Activated T-cell treated with anti-CD3 and anti-CD28 coated beads, Interleukin-2, amount 50 U/mL, for 1 hour (primary cell): ENCODE measurements around the gene ATP5MC2.
A peak's percentile ranks its signal among the peaks of the same experiment; 100 is the strongest.
"Not testable (repeated sequence)": the region's sequence is repeated elsewhere in the genome, so short reads cannot be mapped to it uniquely, and the experiment has no call there.

Source experiments
- DNase-seq: peaks from one replicate; pipeline ENCODE4 v3.0.0-alpha.2; 2020

Gene ATP5MC2

DNA sequence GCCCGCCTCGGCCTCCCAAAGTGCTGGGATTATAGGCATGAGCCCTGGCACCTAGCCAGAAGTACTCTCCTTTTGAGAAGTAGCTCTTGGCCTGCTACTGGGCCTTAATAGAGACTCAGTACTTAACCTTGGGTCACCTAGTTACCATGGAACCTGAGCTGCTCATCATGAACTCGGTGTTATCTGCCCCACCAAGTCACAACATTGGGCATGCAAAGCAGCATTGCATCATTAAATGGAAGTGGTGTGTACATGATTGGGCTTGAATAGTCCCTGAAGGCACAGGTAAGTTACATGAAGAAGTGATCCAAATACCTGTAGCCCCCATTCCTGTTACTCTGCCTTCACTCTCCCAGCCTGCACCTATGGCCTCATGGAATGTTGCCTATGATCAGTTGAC, 31.8 kb downstream of the ATP5MC2 start:
- no peak for DNase-seq

- no peak for DNase-seq
Observed at GRCh38 chr12:53643232-53643979, 32.5 kb downstream of the ATP5MC2 start.

- no peak for DNase-seq
Observed at GRCh38 chr12:53638057-53638456, 37.8 kb downstream of the ATP5MC2 start.

DNA sequence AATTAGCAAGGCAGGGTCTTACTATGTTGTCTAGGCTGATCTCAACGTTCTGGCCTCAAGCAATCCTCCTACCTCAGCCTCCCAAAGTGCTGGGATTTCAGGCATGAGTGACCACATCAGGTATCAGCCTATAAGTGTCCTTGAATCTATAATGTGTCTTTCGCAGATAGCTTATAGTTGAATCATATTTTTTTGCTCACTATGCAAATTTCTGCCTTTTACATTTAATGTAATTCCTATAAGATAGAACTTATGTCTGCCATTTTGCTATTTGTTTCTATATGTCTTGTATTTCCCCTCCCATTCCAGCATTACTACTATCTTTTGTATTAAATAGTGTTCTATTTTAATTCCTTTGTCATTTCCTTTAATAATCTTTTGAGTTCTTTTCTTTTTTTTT, 39.2 kb downstream of the ATP5MC2 start:
- DNase-seq = no peak

DNA sequence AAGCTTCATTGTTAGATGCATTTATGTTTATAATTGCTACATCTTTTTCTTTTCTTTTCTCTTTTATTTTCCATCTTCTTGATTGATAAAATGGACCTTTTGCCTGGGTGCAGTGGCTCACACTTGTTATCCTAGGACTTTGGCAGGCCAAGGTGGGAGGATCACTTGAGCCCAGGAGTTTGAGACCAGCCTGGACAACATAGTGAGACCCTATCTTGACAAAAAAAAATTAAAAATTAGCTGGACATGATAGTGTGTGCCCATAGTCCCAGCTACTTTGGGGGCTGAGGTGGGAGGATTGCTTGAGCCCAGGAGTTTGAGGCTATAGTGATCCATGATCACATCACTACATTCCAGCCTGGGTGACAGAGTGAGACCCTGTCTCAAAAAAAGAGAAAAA, 40.2 kb downstream of the ATP5MC2 start:
- not testable (repeated sequence) for DNase-seq

GRCh38 chr12:53631721-53632120, 44.2 kb downstream of the ATP5MC2 start:
- no peak for DNase-seq

GRCh38 chr12:53627919-53628318, 48.0 kb downstream of the ATP5MC2 start:
- no peak for DNase-seq

DNA sequence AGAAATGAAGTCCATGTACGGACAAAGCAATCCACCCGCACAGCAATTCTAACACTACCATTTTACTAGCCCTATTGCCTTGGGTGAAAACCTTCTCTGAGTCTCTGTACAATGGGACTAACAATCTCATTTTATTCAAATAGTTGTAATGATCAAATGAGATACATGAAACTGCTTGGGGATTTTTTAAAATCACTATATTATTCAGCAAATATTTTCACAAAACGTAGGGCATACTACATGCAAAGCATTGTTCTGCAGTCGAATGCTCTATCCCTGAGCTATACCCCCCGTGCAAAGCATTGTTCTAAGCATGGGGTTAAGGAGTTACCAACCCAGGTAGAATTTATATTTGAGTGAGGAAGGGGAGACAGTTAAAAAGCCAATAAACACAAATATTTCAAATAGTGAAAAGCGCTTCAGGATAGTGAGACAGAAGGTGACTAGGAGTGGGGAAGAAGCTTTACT, 49.1 kb downstream of the ATP5MC2 start:
- DNase-seq = no peak

- peak; percentile 99 for DNase-seq
Observed at GRCh38 chr12:53625946-53626701, 49.8 kb downstream of the ATP5MC2 start, which contains the start of gene ATF7. Gene ATF7 (minus strand): TSS chr12:53626382. CDS start chr12:53601000, 25,382 bp downstream.

GRCh38 chr12:53625373-53625945, 50.4 kb downstream of the ATP5MC2 start:
- DNase-seq = no peak

DNA sequence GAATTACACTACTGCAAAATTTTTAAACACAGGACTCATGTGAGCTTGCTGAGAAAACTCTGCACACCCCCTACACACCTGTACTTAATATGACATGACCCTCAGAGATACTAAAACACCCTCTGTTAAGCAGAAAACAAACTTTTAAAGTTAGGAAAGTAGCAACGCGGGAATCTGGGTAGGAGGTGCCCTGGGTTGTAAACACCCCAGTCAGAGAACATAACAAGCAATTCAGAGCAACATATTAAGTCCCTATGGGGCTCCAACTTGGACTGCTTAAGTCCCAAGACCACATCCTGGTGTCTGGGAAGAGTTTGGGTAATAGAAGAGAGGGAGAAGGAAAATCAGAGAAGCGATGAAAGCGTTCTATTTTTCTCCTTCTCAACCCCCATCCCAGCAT, 50.9 kb downstream of the ATP5MC2 start:
- no peak for DNase-seq

- DNase-seq = no peak
Observed at GRCh38 chr12:53624458-53624857, 51.4 kb downstream of the ATP5MC2 start.

DNA sequence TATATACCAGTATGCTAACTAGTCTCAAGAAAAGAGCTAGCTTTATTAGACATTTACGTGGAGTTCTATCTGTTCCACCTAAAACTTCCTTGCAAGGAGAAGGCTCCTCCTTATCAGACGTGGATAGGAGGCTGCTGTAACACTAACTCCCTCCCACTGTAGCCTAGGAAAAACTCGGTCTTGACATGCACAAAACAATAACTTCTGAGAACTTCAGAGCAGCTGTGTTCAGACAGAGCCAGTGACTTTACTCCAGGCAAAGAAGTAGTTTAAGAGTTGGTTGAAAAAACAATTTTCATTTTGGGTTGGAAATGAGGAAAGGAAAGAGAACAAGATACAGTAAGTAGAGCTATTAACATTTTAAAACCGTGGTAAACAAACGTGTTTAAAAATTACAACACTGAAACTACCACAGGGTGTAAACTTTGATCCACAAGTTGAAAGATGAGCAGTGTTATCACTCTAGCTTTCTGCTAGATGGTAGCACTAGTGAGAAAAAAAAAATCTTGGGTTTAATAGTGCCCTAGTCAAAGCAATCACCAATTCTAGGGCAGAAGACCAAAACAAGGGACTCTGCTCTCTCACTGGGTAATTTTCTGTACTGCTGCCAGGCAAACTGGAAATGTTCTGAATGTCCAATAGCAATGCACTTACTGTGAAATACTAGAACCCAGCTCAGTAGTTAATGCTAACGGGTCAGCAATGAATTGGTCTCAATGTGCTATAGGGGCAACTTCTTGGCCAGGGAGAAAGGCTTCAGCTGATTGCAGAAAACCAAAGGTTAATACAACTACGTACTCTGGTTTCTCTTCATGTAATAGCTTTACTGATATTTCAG, 52.1 kb downstream of the ATP5MC2 start:
- no peak for DNase-seq

GRCh38 chr12:53622724-53623123, 53.2 kb downstream of the ATP5MC2 start:
- DNase-seq = no peak

DNA sequence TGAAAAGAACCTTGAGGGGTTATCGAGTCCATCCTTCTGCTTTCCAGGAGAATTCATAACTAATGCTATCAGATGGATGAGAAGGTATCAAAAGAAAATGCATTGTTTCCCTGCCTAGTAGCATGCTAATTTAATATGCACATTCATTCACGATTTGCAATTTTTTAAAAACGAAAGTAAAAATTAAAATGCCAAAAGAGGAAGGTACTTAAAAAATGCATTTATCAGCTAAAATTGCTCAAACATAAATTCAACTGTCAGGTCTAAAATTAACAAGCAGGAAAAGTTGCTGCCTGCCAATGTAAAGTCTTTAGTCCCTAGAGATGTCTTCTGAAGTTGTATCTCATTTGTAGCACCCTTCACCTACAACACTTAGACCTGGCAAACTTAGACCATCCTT, 57.6 kb downstream of the ATP5MC2 start:
- no peak for DNase-seq

GRCh38 chr12:53617700-53618099, 58.2 kb downstream of the ATP5MC2 start:
- DNase-seq = no peak

- no peak for DNase-seq
Observed at GRCh38 chr12:53616950-53617349, 58.9 kb downstream of the ATP5MC2 start.
